GM19099 (cell line): Measurements from ENCODE around the gene PDK1.

Source experiments
- POLR2A ChIP-seq: IDR thresholded peaks from 3 replicates; pipeline ENCODE4 v1.6.1; 2011; ENCODE audit warnings: low read depth; ENCODE audit not compliant: insufficient read length; ENCODE audit errors: extremely low read depth

The PDK1 gene

DNA sequence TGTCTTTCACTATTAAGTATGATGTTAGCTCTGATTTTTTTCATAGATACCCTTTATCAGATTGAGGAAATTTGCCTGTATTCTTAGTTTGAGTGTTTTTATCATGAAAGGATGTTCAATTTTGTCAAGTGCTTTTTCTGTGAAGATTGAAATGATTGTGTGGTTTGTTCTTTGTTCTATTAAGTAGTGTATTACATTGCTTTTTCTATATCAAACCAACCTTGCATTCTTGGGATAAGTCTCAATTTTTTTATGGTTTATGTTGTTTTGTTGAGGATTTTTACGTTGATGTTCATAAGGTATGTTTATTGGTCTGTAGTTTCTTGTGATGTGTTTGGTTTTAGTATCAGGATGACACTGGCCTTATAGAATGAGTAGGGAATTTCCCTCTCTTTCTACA, 19.1 kb downstream of the PDK1 start:
- TF ChIP-seq POLR2A: no peak

DNA sequence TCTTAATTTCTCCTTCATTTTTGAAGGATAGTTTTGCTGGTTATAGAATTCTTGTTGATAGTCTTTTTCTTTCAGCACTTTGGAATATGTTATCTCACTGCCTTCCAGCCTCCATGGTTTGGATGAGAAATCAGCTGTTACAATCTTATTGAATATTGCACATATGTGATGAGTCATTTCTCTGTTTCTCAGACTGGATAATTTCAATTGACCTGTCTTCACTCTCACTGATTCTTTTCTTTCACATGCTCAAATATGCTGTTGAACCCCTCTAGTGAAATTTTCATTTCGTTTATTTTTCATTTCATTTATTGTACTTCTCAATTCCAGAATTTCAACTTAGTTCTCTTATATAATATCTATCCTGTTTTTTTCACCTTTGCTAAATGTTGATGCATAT, 22.2 kb downstream of the PDK1 start:
- TF ChIP-seq POLR2A: no peak

DNA sequence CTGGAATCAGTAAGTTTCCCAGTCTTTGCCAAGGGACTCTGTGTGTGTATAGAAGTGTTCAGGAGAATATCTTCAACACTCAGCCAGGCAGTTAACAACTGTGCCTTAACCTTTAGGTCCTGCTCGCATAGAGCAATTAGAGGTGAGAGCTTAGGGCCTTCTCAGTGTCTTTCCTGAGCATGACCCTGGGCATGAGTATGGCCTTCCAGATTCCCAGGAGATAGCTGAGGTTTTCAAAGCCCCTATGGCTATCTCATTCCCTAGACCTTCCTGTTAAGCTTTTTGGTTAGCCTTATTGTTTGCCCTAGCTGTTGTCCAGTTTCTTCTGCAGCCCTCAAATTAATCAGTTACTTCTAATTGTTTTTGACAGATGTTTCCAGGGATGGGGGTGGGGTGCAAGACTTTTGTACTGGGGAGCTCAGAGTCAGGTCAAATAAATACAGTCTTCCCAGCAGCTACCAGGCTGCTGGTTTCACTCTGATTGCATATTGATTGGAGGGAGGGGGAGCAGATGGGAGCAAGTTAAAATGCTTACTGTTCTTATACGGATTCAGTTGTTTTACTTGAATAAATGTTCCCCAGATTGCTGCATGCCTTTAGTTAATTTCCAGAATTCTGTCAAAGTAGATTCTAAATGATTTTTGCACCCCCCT, 23.1 kb downstream of the PDK1 start:
- TF ChIP-seq POLR2A: no peak

DNA sequence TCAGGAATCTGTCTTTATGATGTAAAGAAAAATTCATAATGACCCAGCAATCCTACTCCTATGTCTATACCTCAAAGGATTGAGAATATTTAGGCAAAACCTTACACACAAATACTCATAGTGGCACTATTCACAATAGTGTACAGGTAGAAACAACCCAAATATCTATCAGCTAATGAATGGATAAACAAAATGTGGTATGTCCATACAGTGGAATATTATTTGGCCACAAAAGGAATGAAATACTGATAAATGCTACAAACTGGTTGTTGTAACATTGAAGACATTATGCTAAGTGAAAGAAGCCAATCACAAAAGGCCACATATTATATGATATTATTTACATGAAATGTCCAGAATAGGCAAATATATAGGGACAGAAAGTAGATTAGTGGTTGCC, 24.7 kb downstream of the PDK1 start:
- no peak for TF ChIP-seq POLR2A

DNA sequence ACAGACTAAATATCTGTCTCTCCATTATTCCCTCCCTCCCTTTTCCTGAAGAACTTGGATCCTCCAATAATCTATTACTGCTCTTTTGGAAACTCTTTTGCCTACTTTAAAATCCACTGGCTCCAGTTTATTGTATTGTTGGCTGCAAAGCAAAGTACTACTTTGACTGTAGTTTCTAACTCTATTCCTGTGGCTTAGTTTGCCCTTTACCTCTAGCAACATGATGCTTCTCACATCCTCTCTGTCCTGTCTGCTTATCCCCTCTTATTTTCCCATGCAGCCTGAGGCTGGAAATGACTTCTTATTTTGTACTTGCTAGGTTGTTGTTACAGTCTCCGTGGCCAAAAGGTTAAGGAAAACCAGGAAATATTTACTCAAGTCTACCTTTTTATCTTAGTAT, 26.8 kb downstream of the PDK1 start:
- TF ChIP-seq POLR2A: no peak

DNA sequence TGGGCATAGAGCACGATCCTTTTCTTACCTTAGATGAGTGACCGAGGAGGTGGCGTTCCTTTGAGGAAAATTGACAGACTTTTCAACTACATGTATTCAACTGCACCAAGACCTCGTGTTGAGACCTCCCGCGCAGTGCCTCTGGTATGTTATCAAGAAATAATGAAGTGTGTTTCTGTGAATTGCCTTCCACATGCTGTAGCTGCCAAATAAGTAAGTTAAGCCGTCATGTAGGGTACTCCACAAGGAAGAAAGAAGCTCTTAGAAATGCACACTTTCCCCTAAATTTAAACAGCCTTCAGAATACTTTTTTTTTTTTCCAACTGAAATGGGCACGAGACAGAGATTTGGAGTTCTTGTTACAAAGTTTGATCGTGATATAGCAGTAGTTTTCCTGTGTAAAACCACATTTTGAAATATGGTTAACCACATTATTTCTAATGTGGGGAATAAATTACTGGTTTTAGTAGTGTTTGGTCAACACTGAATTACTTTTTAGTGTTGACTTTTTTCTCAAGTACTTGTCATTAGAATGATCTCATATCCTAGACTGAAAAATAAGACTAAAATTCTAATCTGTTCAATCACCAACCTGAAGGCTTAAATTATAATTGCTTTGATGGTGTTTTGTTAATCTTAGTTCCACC, 30.5 kb downstream of the PDK1 start:
- no peak for TF ChIP-seq POLR2A

DNA sequence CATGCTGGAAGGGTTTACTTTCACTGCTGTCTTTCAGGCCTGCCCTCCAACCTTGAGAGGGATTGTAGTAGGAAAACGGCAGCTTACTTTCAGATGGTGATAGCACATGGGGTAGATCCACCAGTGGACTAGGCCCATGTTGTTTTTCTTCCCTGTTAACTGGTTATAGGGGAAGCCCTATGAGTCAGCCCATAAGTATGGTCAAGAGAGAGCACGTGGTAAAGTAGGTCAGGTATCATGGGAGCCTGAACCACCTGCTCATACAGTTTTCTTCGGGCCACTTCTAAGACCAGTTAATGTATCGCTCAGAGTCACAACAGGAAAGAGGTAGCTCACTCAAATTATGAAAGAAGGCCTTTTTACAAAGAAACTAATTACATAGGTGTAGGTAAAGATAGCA, 33.0 kb downstream of the PDK1 start:
- no peak for TF ChIP-seq POLR2A

DNA sequence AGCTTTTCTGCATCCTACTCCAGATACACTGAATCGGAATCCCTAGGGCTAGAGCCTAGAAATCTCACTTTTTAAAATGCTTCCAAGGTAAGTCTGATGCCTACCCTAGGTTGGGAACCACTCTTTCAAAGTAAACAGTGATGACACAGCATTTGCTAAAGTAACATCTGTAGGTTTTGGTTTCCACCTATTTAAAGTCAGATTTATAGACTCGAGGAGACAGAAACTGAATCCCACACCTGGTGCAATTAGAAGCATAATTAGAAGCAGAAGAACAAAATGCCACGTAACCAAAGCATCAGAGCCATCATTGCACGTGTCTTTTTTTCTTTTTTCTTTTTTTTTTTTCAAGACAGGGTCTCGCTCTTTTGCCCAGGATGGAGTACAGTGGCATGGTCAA, 40.9 kb downstream of the PDK1 start:
- no peak for TF ChIP-seq POLR2A

DNA sequence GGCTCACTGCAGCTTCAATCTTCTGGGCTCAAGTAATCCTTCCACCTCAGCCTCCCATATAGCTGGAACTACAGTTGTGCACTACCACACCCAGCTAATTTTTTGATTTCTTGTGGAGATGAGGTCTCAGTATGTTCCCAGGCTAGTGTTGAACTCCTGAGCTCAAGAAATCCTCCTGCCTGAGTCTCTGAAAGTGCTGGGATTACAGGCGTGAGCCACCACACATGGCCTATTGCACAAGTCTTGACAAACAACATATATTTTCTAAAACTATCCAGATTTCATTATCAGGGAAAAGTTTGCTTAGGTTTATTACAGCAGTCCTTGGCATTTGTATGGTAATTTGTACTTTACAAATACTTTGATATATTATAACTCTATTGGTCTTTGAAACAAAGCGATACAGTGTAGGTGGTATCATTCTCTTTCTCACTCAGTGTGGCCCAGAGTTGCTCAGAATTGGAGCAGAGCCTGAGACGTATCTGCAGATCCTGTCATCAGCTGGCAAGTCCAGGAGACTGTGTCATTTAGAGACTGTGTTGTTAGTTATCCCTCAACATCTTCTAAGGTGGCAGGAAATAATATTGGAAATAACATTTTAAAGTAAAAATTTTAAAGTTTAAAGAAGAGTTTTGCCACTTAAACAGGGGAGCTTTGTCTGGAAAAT, 41.4 kb downstream of the PDK1 start:
- no peak for TF ChIP-seq POLR2A

DNA sequence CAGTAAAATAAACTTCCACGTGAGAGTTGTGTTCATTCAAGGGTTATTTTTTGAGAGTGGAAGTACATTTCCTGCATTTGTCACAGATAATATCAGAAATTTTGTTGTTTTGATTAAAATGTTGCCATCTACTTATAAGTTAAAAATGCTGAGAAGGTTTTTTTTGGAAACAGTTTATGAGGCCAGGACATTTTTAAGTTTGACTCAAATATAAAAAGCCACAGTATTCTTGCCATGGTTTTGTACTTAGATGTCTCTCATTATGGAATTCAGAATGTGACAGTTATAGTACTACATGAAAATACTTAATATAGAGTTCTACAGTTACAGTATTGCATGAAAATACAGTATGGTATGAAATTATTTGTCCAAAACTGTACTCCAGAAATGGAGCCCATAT, 44.1 kb downstream of the PDK1 start:
- TF ChIP-seq POLR2A: no peak

DNA sequence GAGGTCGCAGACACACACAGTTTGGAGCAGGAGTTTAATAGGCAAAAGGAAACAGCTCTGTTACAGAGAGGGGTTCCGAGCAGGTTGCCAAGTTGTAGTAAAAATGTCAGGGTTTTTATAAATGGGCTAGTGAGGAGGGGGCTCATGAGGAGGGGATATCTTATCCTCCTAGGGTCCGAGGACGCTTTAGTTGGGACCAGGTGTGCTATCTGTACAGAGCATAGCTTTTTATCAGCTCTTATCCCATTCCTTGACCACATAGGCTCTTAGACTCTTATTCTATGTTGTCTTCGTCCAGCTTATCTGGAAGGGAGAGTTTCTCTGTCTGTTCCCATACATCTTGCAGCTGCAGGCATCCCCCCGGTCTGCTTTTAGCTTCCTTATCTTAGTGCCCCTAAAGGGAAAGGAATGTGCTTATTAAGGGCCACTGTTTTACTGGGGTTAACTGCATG, 44.7 kb downstream of the PDK1 start:
- no peak for TF ChIP-seq POLR2A

DNA sequence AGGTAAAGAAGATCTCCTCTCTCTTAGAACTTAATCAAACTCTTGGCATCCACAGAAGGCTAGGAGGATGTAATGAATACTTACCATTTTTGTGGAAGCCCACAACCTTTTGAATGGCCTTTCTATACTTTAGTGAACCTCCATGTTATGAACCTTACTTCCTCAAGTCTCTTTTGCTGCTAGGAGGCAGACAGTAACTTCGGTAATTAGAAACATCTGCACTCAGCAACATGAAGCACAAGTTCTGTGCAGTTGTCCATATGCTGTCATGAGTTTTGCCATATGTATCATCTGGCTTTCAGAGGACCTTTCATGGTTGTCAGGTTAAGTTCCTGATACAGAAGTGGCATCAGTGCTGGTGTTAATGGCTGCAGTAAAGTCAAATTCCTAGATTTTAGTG, 50.4 kb downstream of the PDK1 start:
- no peak for TF ChIP-seq POLR2A

DNA sequence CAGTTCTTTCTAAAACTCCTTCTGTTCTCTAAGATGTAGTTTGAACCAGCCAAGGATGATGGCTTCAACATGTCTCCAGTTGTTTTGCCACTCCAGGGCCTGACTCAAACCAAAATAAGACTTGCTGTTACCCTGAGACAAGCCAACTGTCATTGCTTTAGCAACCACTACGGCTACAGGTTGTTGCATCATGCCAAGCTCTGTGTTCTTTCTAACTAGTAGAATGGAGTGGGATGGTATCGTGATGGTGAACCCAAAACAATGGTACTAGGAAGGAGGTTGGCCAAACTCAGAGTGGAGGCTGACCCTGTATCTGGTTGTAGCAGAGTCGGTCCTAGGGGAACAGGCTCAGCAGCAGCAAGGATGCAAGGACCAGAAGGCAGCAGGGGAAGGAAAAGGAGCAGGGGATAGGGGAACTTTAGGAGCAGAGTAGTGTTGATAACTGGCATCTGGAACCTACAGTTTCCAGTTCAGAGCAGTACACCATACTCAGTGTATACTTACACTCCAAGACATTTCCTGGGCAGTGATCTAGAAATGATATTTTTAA, 51.6 kb downstream of the PDK1 start:
- TF ChIP-seq POLR2A: no peak

DNA sequence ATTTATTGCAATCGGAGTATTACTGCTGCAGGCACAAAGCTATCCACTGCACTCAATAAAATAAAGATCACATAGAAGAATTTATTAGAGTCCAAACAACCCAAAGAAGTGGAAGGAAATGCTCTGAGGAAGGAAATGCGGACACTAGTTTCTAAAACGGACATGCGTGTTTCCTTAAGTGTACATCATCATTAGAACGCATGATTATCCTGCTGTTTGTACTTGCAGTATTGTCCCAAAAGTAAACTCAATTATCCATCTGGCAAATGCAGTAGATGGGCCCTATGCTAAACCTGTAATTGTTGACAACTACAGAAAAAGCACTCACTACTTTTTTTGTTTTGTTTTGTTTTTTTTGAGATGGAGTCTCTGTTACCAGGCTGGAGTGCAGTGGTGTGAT, 53.6 kb downstream of the PDK1 start:
- no peak for TF ChIP-seq POLR2A

DNA sequence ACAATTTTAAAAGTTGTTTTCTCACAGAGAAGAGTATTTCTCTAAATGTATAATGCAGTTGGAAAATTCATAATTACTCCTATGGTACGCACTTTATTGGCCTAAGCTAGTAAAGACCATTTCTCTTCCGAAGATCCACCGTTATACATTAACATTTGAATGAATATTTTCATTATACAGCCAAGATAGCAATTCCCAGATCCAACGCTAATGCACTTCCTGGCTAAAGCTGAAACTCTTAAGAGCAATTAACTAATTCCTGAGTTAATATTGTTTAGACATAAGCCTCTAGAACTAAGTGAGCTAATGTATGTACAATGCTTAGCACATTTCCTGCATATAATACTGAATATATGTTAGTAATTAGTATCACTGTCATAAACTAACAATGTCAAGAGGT, 56.2 kb downstream of the PDK1 start:
- no peak for TF ChIP-seq POLR2A

DNA sequence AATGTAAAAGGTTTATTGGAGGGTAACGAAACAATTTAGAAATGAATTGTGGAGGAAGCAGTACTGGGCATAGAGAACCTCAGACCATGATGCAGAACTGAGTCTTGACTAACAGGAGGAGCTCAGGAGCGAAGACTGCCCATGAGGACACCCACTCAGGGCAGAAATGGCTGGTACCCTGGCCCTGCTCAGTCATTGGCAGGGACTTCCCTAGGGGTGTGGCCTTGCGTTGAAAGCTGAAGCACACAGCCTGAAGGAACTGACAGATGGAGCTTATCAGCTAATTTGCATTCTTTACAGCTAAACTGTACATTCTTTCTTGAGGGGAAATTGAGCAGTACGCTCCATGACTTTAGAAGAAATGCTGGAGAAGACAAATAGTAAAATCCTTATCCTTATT, 57.1 kb downstream of the PDK1 start:
- no peak for TF ChIP-seq POLR2A
